Activated CD8-positive, alpha-beta memory T cell treated with anti-CD3 and anti-CD28 coated beads, Interleukin-2, amount 50 U/mL, for 1 hour (primary cell): ENCODE measurements around the gene RBM6.
"Not testable (repeated sequence)": the region's sequence is repeated elsewhere in the genome, so short reads cannot be mapped to it uniquely, and the experiment has no call there.

Source experiments
- DNase-seq: peaks from one replicate; pipeline ENCODE4 v3.0.0-alpha.2; 2020; ENCODE audit errors: extremely low read depth

The RBM6 gene, protein sequence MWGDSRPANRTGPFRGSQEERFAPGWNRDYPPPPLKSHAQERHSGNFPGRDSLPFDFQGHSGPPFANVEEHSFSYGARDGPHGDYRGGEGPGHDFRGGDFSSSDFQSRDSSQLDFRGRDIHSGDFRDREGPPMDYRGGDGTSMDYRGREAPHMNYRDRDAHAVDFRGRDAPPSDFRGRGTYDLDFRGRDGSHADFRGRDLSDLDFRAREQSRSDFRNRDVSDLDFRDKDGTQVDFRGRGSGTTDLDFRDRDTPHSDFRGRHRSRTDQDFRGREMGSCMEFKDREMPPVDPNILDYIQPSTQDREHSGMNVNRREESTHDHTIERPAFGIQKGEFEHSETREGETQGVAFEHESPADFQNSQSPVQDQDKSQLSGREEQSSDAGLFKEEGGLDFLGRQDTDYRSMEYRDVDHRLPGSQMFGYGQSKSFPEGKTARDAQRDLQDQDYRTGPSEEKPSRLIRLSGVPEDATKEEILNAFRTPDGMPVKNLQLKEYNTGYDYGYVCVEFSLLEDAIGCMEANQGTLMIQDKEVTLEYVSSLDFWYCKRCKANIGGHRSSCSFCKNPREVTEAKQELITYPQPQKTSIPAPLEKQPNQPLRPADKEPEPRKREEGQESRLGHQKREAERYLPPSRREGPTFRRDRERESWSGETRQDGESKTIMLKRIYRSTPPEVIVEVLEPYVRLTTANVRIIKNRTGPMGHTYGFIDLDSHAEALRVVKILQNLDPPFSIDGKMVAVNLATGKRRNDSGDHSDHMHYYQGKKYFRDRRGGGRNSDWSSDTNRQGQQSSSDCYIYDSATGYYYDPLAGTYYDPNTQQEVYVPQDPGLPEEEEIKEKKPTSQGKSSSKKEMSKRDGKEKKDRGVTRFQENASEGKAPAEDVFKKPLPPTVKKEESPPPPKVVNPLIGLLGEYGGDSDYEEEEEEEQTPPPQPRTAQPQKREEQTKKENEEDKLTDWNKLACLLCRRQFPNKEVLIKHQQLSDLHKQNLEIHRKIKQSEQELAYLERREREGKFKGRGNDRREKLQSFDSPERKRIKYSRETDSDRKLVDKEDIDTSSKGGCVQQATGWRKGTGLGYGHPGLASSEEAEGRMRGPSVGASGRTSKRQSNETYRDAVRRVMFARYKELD

GRCh38 chr3:49939858-49940666 is at the start of gene RBM6:
Gene RBM6, plus strand, starts transcription at chr3:49940150. Its CDS starts 22,492 bp downstream, at chr3:49962642.
- DNase-seq: peak; percentile 65

DNA sequence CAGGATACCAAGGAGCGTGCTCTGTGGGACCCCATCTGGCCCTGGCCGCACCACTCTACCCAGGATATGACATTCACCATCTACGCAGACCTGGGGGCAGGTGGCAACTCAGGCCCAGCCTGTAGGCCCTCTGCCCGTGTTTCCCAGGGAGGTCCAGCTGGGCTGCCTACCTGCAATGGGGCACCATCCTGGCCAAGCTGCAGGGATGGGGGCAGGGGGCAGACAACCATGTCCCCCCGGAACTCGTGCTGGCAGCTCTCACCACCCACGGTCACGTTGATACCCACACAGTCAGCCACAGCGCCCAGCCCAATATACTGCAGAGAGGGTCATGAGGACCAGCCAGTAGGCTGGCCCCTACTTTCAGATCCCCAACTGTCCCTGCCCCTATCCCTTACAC is 44.2 kb upstream of the RBM6 start:
- DNase-seq: no peak

DNA sequence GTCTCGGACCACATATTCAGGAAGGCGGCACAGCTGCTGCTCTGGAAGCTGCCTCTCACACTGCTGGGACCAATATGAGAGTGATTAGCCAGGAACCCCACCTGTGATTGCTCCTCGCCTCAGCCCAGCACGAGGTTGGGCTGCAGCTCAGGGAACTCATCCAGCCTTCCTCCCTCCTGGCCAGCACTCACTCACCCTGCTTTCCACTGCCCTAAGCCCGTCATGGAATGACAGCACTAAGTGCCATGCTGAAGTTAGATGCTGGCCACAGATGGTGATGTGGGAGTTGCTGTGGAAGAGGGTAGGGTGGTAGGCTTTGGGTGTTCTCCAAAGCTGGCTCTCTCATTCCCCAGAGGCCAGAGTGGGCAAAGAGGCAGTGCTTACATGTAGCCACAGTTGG is 43.6 kb upstream of the RBM6 start:
- no peak for DNase-seq

GRCh38 chr3:49898991-49899390 is 41.0 kb upstream of the RBM6 start:
- DNase-seq: no peak

DNA sequence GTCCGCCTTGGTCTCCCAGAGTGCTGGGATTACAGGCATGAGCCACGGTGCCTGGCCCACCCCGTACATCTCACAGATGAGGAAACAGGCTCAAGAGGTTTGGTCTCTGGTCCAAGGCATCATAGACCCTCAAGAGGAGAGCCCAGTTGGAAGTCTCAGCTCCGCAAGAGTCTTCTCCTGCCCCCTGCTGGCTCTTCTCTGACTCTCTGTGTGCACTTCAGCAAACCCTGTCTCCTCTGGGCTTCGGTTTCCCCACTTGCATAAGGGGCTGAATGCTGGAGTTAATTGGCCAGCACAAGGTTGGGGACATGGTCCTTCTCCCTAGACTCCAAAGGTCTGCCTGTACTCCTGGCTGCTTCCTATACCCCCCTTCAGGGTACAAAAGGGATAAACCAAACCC is 40.1 kb upstream of the RBM6 start:
- no peak for DNase-seq

DNA sequence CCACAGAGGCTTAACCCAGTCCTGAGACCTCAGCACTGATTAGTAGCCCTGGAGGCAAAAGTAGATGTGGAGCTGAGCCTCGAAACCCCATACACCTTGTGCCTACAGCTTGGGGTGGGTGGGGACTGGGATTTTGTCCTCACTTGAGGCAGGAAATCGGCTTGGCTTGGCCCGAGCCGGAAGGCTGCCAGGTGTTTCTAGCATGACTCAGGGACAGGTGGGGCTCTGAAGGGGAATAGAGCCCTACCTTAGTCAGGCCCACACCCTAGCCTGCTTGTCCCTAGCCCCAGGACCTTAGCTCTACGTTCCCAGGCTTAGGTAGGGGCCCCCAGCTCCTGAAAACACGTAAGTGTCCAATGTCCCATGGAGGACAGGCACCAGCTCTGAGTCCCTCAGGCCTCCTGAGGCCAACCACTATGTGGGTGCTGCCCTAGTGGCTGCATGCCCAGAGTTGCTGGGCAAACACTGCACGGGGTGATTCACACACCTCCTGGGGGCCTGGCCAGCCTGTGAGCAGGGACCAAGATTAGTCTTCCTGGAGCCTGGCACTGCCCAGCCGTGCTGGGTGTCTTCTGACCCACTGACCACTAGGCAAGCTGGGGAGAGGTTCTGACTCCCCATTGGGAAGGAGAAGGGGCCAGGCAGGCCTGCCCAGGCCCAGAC is 39.3 kb upstream of the RBM6 start:
- no peak for DNase-seq

- DNase-seq: no peak
Measured at GRCh38 chr3:49901366-49902339, 38.3 kb upstream of the RBM6 start.

DNA sequence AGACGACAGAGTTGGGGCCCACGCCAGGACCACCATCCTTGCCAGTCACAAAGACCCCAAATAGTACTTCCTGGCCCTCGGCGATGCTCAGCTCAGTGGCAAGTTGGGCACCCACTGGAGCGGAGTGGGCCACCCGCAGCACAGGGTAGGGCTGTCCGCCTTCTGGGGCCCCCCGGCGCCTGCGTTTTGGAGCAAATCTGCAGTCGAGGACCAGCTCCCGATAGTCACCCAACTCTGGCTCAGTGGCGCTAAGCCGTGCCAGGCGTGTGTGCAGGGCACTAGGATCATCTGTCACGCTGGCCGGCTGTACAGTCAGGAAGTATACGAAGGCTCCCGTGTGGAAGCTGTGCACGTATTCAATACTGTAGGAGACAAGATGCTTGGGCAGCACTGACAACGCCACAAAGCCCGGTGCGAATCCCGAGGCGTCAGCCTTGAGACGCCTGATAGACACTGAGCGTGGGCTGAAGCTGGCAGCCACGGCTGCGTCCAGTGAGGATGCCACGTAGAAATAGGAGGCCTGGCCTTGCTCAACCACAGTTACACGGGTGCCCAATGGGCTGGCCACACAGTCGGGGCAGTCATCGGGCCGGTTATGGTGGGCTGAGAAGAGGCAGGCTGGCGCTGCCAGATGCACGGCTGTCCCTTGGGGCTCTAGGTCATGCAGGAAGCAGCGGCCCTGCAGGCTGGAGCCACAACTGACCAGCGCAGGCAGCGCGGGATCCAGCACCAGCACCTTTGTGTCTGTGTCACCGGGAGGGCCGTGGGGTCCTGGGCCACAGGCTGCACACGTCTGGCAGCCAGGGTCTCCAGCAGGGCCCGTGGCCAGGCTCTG is 37.2 kb upstream of the RBM6 start:
- DNase-seq: no peak

DNA sequence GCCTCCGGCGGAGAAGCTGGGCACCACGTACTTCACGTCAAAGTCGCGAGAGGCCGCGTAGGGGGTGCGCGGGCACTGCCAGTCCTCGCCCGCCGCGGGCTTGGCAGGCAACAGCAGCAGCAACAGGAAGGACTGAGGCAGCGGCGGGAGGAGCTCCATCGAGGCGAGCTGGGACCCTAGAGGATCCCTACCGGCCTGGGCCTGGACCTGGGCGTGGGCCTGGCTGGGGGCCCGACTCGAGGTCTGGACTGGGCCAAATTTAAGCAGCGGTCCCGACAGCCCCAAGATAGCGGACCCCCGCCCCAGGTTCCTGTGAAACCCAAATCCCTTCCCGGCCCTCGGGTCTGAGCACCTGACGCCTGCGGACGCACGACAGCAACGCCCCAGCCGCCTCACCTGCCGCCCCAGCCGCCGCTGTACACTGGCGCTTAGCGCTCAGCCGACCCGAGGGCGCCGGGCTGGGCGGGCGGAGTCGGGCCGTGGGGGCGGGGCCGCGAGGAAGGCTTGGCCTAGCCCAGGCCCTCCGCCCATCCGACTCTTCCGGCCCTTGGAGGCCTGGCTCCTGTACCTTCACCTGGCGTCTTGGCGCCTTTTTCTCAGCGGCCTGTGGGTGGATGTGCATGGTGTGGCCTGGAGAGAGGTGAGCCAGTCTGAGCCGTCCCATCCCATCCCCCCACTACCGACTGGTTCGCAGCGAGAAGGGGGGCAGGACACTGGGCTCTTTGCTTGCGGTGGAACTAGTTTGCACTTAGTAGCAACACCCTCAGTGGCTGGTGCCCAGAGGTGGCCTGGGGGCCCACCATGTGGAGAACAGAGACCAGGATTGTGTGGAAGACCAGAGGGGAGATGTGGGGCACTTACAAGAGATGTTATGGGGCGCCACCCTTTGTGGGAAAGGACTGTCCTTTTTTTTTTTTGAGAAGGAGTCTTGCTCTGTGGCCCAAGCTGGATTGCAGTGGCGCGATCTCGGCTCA is 36.2 kb upstream of the RBM6 start, which contains the start of gene MST1R:
MST1R (minus strand) TSS at position 423 of the 974 bp plus-strand sequence; CDS start at position 159, 264 bp downstream.
- peak; percentile 36 for DNase-seq

DNA sequence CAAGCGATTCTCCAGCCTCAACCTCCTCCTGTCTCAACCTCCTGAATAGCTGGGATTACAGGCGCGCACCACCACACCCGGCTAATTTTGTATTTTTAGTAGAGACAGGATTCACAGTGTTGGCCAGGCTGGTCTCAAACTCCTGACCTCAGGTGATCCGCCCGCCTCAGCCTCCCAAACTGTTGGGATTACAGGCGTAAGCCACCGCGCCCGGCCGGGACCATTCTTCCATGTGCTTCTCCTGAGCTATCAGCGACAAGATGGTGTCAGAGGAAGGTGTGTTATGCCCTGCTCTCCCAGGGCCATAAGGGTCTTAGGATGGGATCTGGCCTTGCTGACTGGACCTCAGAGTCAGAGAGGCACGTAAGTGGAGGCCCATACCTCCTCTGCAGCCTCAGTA is 35.5 kb upstream of the RBM6 start:
- not testable (repeated sequence) for DNase-seq

GRCh38 chr3:49906073-49906743 is 33.7 kb upstream of the RBM6 start:
- DNase-seq: no peak

GRCh38 chr3:49908373-49909199 is 31.4 kb upstream of the RBM6 start:
- no peak for DNase-seq

DNA sequence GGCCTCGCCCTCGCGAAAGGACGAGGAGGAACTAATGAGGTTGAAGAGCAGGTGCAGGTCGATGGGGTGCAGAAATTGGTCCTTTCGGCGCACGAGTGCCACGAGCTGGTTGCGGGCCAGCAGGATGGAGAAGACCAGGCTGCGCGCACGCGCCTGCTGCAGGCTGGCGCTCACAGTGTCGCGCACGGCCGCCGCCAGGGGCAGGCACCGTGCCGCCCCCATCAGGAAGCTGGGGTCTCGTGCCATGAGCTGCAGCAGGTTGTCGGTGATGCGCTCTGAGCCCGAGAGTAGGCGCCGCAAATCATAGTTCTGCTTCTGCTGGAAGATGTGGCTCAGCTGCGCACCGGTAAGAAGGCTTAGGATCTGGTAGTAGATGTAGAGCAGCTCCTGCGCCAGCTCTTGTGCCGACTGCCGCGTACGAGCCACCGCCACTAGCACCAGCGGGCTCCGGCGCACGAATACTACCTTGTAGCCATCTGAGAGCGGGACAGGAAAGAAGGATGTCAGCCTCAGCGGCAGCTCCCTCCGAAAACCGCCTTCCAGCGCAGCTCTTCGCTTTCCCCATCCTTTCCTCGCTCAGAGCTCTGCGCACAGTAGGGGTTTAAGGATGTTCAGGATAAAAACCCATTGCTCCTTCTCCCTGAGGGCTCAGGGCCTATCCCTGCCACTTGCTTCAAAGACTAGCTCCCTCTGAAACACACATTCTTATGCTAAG is 29.4 kb upstream of the RBM6 start:
- DNase-seq: no peak

DNA sequence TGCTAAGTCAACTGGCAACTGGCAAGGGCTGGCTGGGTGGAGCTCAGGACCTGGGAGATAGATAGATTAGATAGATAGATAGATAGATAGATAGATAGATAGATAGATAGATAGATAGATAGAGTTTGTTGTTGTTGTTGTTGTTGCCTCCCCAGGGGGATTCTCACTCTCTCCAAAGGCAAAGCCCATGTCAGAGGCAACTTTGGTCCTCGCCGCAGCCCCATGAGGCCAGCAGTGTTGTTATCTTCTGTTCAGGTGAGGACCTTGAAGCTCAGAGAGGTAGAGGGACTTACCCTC is 28.9 kb upstream of the RBM6 start:
- no peak for DNase-seq

DNA sequence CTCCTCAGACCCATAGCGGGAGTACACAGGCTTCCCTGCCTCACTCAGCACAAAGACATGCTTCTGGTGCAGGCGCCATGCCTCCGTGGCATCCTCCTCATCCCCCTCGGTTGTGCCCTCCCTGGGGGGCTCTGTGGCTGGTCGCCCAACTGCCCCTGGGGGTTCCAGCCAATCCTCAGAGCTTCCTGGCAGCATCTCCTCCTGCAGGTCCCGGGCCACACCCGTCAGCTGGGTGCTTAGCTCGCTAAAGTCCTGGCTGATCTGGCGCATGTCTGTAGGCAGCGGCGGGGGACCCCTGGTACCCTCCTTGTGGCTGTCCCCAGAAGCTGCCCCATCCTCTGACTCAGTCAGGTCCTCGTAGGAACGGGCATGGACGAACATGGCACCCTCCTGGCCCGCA is 28.3 kb upstream of the RBM6 start:
- DNase-seq: no peak

DNA sequence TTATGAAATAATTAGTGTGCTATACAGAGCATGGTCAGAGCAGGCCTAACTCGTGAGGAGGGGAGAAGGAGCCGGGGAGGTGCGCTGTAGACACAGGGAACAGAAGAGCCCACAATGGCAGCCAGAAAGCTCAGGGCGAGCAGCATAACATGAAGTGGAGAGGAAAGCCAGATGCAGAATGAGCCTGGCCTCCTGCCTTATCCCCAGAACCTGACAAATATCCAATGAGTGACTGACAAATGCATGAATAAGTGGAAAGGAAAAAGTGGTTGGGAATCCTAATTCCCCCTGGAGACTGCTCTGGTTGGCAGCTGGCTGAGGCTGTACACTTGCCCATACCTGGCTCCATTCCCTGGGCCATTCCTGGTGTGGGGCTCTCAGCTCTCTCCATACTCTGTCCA is 27.1 kb upstream of the RBM6 start:
- no peak for DNase-seq
